Activated CD8-positive, alpha-beta memory T cell treated with anti-CD3 and anti-CD28 coated beads for 36 hours (primary cell): Measurements from ENCODE around the gene EFNA3. TPM values are rescaled to one million over a fixed set of nuclear protein-coding genes. Genes with fewer than 3 reads are reported as not detected.

Experiments
- CTCF ChIA-PET: fragments of 350-600 bp; sonication (Branson Sonifier 250); formaldehyde crosslinking; loops from one replicate; lab custom pipeline; 2021; ENCODE audit warnings: antibody characterized with exemption; lab: Charles Lee
- POLR2A ChIA-PET: fragments of 350-600 bp; sonication (Branson Sonifier 250); formaldehyde crosslinking; loops from one replicate; lab custom pipeline; 2021; ENCODE audit warnings: antibody characterized with exemption; lab: Charles Lee
- total RNA-seq, 2 experiments: library from RNA; stranded (reverse); gene quantifications; one replicate each; pipeline ENCODE4 v1.2.3, GENCODE V29; 2021

Gene EFNA3
- total RNA-seq, 2 experiments from 2014 or later: 3.1 to 3.5 TPM

GRCh38 chr1:155061381-155062150 is 17.1 kb upstream of the EFNA3 start:
- POLR2A ChIA-PET: interaction anchor here (1.2 kb wide), 1 partner anchor 47 kb away, joined by 8 read pairs; no protein-coding TSS in a partner anchor
- CTCF ChIA-PET: interaction anchor here (0.5 to 12.9 kb wide), 22 partner anchors 8 to 192 kb away, joined by 3 to 127 read pairs (median 6); partner anchors contain the start of genes ADAM15, EFNA3, KRTCAP2 and PYGO2

- ChIA-PET CTCF (interaction anchor here (0.5 to 12.9 kb wide), 22 partner anchors 8 to 193 kb away, joined by 3 to 127 read pairs (median 6); partner anchors contain the start of genes ADAM15, EFNA3, KRTCAP2 and PYGO2), POLR2A (interaction anchor here (1.2 kb wide), 1 partner anchor 48 kb away, joined by 8 read pairs; no protein-coding TSS in a partner anchor)
Measured at GRCh38 chr1:155062151-155062686, 16.4 kb upstream of the EFNA3 start.

GRCh38 chr1:155062702-155063411 is 15.8 kb upstream of the EFNA3 start:
- ChIA-PET POLR2A (interaction anchor here (0.6 to 1.2 kb wide), 3 partner anchors 12 to 23 kb away, joined by 3 read pairs; partner anchors contain the start of gene ADAM15), CTCF (interaction anchor here (0.6 to 12.9 kb wide), 11 partner anchors 8 to 64 kb away, joined by 3 to 127 read pairs (median 7); partner anchors contain the start of gene ADAM15)

- ChIA-PET CTCF (interaction anchor here (0.6 to 12.9 kb wide), 10 partner anchors 11 to 64 kb away, joined by 3 to 127 read pairs (median 9); partner anchors contain the start of gene ADAM15), POLR2A (interaction anchor here (1.0 to 1.2 kb wide), 2 partner anchors 12 to 22 kb away, joined by 3 read pairs; partner anchors contain the start of gene ADAM15)
Measured at GRCh38 chr1:155063550-155064110, 15.0 kb upstream of the EFNA3 start, which contains the start of gene EFNA4. Gene EFNA4 (plus strand): TSS chr1:155063740. CDS start chr1:155063824, 84 bp downstream.

GRCh38 chr1:155064111-155064831 is 14.4 kb upstream of the EFNA3 start:
- ChIA-PET CTCF (interaction anchor here (1.2 to 12.9 kb wide), 10 partner anchors 12 to 108 kb away, joined by 3 to 127 read pairs (median 5); partner anchors contain the start of genes ADAM15 and KRTCAP2), POLR2A (interaction anchor here (0.9 kb wide), 1 partner anchor 21 kb away, joined by 3 read pairs; no protein-coding TSS in a partner anchor)

DNA sequence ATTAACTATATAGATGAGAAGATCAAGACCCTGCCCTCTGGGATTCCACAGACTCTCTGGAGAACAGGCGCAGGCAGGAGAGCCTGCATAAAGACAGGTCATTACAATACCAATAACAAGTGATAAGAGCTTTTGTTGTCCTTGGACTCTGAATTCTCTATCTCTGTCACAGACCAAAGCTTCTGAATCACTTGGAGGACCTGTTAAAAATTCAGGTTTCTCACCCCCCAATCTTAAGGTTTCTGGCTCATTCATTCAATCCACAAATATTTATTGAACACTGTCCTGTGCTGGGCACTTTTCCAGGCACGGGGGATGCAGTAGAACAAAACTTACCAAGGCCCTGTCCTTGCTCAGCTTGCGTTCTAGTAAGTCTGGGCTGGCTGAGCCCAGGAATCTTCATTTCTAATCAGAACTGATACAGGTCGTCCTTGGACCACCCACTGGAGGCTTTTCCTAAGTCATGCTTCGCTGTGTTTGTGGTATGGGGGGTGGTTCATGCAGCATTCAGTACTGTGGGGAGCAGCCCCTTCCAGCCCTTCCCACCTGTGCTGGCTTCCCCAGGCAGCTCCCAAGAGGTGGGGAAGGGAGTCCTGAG is 13.7 kb upstream of the EFNA3 start:
- ChIA-PET POLR2A (interaction anchor here (0.9 kb wide), 1 partner anchor 20 kb away, joined by 3 read pairs; no protein-coding TSS in a partner anchor), CTCF (interaction anchor here (0.7 to 12.9 kb wide), 10 partner anchors 13 to 184 kb away, joined by 3 to 127 read pairs (median 5); partner anchors contain the start of genes ADAM15 and KRTCAP2)

- ChIA-PET CTCF (interaction anchor here (12.9 kb wide), 1 partner anchor 18 kb away, joined by 127 read pairs; no protein-coding TSS in a partner anchor), POLR2A (no interaction called here)
Measured at GRCh38 chr1:155066777-155067176, 11.9 kb upstream of the EFNA3 start.

GRCh38 chr1:155068599-155068998 is 10.0 kb upstream of the EFNA3 start:
- ChIA-PET CTCF (interaction anchor here (0.9 to 12.9 kb wide), 2 partner anchors 16 to 107 kb away, joined by 3 to 127 read pairs; partner anchors contain the start of gene PYGO2), POLR2A (no interaction called here)

- ChIA-PET POLR2A (no interaction called here), CTCF (interaction anchor here (1.3 to 2.5 kb wide), 5 partner anchors 8 to 98 kb away, joined by 3 to 17 read pairs (median 5); no protein-coding TSS in a partner anchor)
Measured at GRCh38 chr1:155069551-155070157, 9.0 kb upstream of the EFNA3 start.

GRCh38 chr1:155070158-155070621 is 8.4 kb upstream of the EFNA3 start:
- ChIA-PET CTCF (interaction anchor here (0.7 to 2.5 kb wide), 9 partner anchors 8 to 98 kb away, joined by 3 to 17 read pairs (median 5); no protein-coding TSS in a partner anchor), POLR2A (no interaction called here)

DNA sequence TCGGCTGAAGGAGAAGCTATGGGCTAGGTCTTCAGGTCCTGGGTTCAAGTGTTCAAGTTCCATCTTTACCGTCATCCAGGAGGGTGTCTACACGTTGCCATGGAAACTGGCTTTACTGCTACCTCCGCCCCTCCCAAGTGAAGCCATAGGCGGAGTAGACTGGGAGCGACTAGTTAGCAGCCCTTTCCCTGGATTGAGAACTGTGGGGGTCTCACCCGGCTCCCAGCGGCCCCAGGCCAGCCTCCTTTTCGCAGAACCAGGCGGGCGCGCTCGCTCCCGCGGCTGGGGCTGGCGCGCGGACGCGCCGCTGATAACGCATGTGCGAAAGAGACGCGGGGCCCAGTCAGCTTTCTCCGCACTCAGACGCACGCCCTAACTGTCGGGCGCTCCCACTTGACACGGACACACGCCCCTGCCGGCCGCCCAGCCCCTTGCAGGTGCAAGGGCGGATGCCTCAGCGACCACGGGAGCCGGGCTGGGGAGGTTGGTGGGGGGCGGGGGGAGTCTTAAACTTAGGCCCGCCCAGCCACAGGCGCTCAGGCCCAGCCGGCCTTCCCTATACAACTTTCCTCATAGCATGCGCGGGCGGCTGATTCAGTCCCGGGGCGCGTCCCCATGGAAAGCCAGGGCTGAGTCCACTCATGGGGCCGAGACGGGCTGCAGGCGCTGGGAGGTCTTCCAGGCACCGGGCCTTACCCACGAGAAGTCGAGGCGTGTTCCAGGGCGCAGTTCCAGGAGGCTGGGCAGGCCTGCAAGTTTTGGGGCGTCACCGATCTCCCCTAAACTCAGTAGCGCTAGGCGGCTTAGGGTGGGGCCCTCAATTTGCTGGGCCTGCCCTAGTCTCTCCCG is 7.7 kb upstream of the EFNA3 start:
- POLR2A ChIA-PET: no interaction called here
- CTCF ChIA-PET: interaction anchor here (0.6 to 2.5 kb wide), 11 partner anchors 9 to 123 kb away, joined by 3 to 17 read pairs (median 5); partner anchors contain the start of genes ADAM15 and KRTCAP2

DNA sequence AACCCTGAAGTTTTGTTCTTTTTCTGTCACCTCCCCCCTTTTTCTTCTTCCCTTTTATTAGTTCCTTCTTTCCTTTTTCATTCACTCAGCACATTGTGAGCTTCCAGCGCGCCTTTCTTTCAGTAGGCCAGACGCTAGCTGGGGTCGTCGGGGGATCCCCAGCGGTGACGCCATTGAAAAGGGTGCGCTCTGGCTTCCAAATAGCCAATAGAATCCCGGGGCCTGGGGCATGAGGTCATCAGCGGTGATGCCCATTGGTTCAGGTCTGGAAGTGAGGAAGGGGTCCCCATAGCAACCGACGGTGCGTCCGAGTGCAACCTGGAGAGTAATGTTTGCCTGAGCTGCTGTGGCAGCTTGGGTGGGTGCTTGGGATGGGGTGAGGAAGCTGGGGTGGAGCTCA is 6.9 kb upstream of the EFNA3 start:
- ChIA-PET CTCF (interaction anchor here (1.9 to 2.5 kb wide), 3 partner anchors 13 to 122 kb away, joined by 5 to 17 read pairs (median 8); partner anchors contain the start of gene ADAM15), POLR2A (no interaction called here)

GRCh38 chr1:155072531-155073289 is 5.9 kb upstream of the EFNA3 start:
- ChIA-PET CTCF (interaction anchor here (1.3 to 4.8 kb wide), 5 partner anchors 11 to 121 kb away, joined by 3 to 32 read pairs (median 8); partner anchors contain the start of genes ADAM15 and EFNA4), POLR2A (no interaction called here)

DNA sequence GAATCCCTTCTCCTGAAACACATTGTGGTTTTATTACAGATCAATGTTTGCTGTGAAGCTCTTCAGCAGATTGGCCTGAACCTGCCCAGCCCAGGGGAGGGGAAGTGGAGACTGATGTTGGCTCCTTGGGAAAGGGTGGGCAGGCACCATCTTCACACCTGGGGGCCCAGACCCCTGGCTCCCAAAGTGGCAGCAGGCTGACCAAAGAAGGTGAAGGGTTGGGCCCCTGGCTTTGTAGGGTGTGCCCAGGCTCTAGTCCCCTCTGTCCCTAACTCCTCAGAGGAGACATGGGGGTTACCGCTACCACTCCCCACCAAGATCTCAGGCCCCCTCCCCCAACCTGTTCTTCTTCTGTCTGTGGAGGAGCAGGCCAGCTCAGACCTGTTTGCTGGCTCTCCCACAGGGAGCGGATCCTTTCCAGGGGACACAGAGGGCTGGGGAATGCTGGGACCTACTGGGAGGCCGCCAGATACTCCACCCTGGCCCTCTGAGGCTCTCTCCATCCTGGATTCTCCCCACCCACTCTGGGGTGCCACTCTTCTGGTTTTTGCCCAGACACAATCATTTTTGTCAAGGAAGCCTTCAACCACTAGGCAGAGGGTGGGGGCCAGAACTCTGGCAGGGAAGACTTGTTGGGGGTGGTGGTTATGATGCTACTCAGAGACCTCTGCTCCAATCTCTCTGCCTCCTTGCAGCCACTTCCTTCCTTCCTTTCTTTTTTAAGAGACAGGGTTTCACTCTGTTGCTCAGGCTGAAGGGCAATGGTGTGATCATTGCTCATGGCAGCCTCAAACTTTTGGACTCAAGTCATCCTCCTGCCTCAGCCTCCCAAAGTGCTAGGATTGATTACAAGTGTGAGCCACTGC is 5.0 kb upstream of the EFNA3 start:
- CTCF ChIA-PET: interaction anchor here (1.3 to 4.8 kb wide), 4 partner anchors 12 to 56 kb away, joined by 3 to 32 read pairs (median 16); partner anchors contain the start of genes ADAM15 and EFNA4
- POLR2A ChIA-PET: no interaction called here
